HEK293 (cell line): ENCODE results near the gene TNS3.

Experiments
- CTCF ChIA-PET: fragments of 350-600 bp; formaldehyde crosslinking; extraction: SDS; loops from one replicate; lab custom pipeline; 2021; ENCODE audit warnings: antibody characterized with exemption; lab: Yijun Ruan, JAX
- POLR2A ChIA-PET: fragments of 300-600 bp; formaldehyde crosslinking; extraction: SDS; loops from one replicate; lab custom pipeline; 2020; ENCODE audit warnings: antibody characterized with exemption, inconsistent platforms; lab: Yijun Ruan, JAX
- H3K27ac ChIP-seq: fragments of 200-500 bp; sonication (Bioruptor generic); 2 replicates; pipeline ENCODE4 v1.5.1; 2014; ENCODE audit warnings: low read depth, low read length, control low read depth, inconsistent platforms; ENCODE audit errors: extremely low read depth
- H3K36me3 ChIP-seq, 2 experiments: fragments of 200-500 bp in 1 of 2; sonication (Bioruptor generic) in 1 of 2; 1 replicate in 1 of 2; 2 replicates in 1 of 2; pipeline ENCODE4 v1.5.1; 2014 to 2017; ENCODE audit warnings: inconsistent platforms in 2 of 2, low read length in 2 of 2; ENCODE audit not compliant: control insufficient read depth in 2 of 2, insufficient read depth in 1 of 2
- H3K4me1 ChIP-seq: fragments of 200-500 bp; sonication (Bioruptor generic); 2 replicates; pipeline ENCODE4 v1.5.1; 2014; ENCODE audit warnings: mild to moderate bottlenecking, low read length, inconsistent platforms; ENCODE audit not compliant: control insufficient read depth, insufficient read depth
- H3K4me3 ChIP-seq: 2 replicates; pipeline ENCODE4 v1.5.1; 2011; ENCODE audit warnings: low read depth, mild to moderate bottlenecking, control low read depth, low read length, moderate library complexity
- H3K9me3 ChIP-seq: fragments of 200-500 bp; sonication (Bioruptor generic); 2 replicates; pipeline ENCODE4 v1.5.1; 2014; ENCODE audit warnings: low read depth, low read length, inconsistent platforms; ENCODE audit not compliant: control insufficient read depth, insufficient read depth
- BCL11B ChIP-seq: fragments of 450-650 bp; formaldehyde crosslinking; IDR thresholded peaks from 2 replicates; pipeline ENCODE4 v1.5.1; 2016; ENCODE audit warnings: low read depth, missing biosample characterization, missing genetic modification characterization
- CTCF ChIP-seq: fragments of 450-650 bp; formaldehyde crosslinking; IDR thresholded peaks from 2 replicates; pipeline ENCODE4 v1.5.1; 2016; ENCODE audit warnings: missing biosample characterization, missing genetic modification characterization
- GFI1B ChIP-seq: fragments of 450-650 bp; formaldehyde crosslinking; IDR thresholded peaks from 2 replicates; pipeline ENCODE4 v1.5.1; 2016; ENCODE audit warnings: missing biosample characterization, missing genetic modification characterization
- KLF7 ChIP-seq: fragments of 450-650 bp; formaldehyde crosslinking; IDR thresholded peaks from 2 replicates; pipeline ENCODE4 v1.5.1; 2016; ENCODE audit warnings: missing biosample characterization, missing genetic modification characterization, borderline replicate concordance
- ZNF184 ChIP-seq: fragments of 450-650 bp; IDR thresholded peaks from 2 replicates; pipeline ENCODE4 v1.5.1; 2018; ENCODE audit warnings: missing biosample characterization, mild to moderate bottlenecking, missing genetic modification characterization
- ZNF26 ChIP-seq: fragments of 450-650 bp; formaldehyde crosslinking; IDR thresholded peaks from 2 replicates; pipeline ENCODE4 v1.5.1; 2016; ENCODE audit warnings: missing biosample characterization, missing genetic modification characterization
- ZNF280D ChIP-seq: fragments of 450-650 bp; formaldehyde crosslinking; IDR thresholded peaks from 2 replicates; pipeline ENCODE4 v1.5.1; 2016; ENCODE audit warnings: missing biosample characterization, missing genetic modification characterization
- ZNF37A ChIP-seq: fragments of 450-650 bp; IDR thresholded peaks from 2 replicates; pipeline ENCODE4 v1.5.1; 2018; ENCODE audit warnings: missing biosample characterization, missing genetic modification characterization
- ZNF48 ChIP-seq: fragments of 450-650 bp; formaldehyde crosslinking; IDR thresholded peaks from 2 replicates; pipeline ENCODE4 v1.5.1; 2016; ENCODE audit warnings: missing biosample characterization, missing genetic modification characterization
- ZNF558 ChIP-seq: fragments of 450-650 bp; formaldehyde crosslinking; IDR thresholded peaks from 2 replicates; pipeline ENCODE4 v1.5.1; 2016; ENCODE audit warnings: missing biosample characterization, missing genetic modification characterization
- ZNF560 ChIP-seq: fragments of 450-650 bp; formaldehyde crosslinking; IDR thresholded peaks from 2 replicates; pipeline ENCODE4 v1.5.1; 2017; ENCODE audit warnings: missing biosample characterization, missing genetic modification characterization, borderline replicate concordance
- ZNF600 ChIP-seq: fragments of 450-650 bp; formaldehyde crosslinking; IDR thresholded peaks from 2 replicates; pipeline ENCODE4 v1.5.1; 2016; ENCODE audit warnings: missing biosample characterization, missing genetic modification characterization
- ZNF621 ChIP-seq: fragments of 450-650 bp; formaldehyde crosslinking; IDR thresholded peaks from 2 replicates; pipeline ENCODE4 v1.5.1; 2017; ENCODE audit warnings: missing biosample characterization, missing genetic modification characterization
- ZNF639 ChIP-seq: fragments of 450-650 bp; formaldehyde crosslinking; IDR thresholded peaks from 2 replicates; pipeline ENCODE4 v1.5.1; 2016; ENCODE audit warnings: missing biosample characterization, missing genetic modification characterization
- ZXDB ChIP-seq: fragments of 450-650 bp; formaldehyde crosslinking; IDR thresholded peaks from 2 replicates; pipeline ENCODE4 v1.5.1; 2016; ENCODE audit warnings: missing biosample characterization, missing genetic modification characterization

Gene TNS3

GRCh38 chr7:47588704-47589225, 6.9 kb upstream of the TNS3 start:
- POLR2A ChIA-PET = no interaction called here
- Histone ChIP-seq H3K4me3 (no peak overlapping the region), H3K27ac (no peak overlapping the region), H3K4me1 (no peaks in the 10 kb centered on the region), H3K9me3 (no peaks in the 10 kb centered on the region), H3K36me3 (no peaks in the 10 kb centered on the region)
- CTCF ChIA-PET = interaction anchor here (1.2 kb wide), 1 partner anchor 178 kb away, joined by 3 read pairs; no protein-coding TSS in a partner anchor
- no peak for TF ChIP-seq ZNF560
- TF ChIP-seq CTCF = no peak
- no peak for TF ChIP-seq ZNF558 (tag by site-specific recombination)

GRCh38 chr7:47587976-47588375, 6.1 kb upstream of the TNS3 start:
- POLR2A ChIA-PET = no interaction called here
- TF ChIP-seq ZNF621 (tag by site-specific recombination) (no peak), ZNF280D (tag by site-specific recombination) (no peak), ZNF639 (no peak), ZNF184 (tag by site-specific recombination) (no peak), KLF7 (no peak), ZNF48 (tag by site-specific recombination) (no peak)
- TF ChIP-seq, all 188 proteins: peak for 0
- no peaks in the 10 kb centered on the region for H3K9me3 ChIP-seq
- no peaks in the 10 kb centered on the region for H3K4me1 ChIP-seq
- CTCF ChIA-PET = interaction anchor here (0.6 to 0.7 kb wide), 2 partner anchors 31 to 216 kb away, joined by 3 read pairs; no protein-coding TSS in a partner anchor
- H3K4me3 ChIP-seq = no peak overlapping the region
- no peaks in the 10 kb centered on the region for H3K36me3 ChIP-seq
- H3K27ac ChIP-seq = no peak overlapping the region

- no peak for TF ChIP-seq ZNF37A (tag by site-specific recombination)
- TF ChIP-seq GFI1B (tag by site-specific recombination) = no peak
- no peak for TF ChIP-seq ZXDB (tag by site-specific recombination)
- TF ChIP-seq ZNF600 (tag by site-specific recombination) = no peak
- TF ChIP-seq BCL11B (tag by site-specific recombination) = no peak
- no peak for TF ChIP-seq ZNF26 (tag by site-specific recombination)
- no peak overlapping the region for H3K4me3 ChIP-seq
- H3K36me3 ChIP-seq = no peaks in the 10 kb centered on the region
- H3K27ac ChIP-seq = no peak overlapping the region
- no peaks in the 10 kb centered on the region for H3K9me3 ChIP-seq
- ChIA-PET POLR2A (no interaction called here), CTCF (interaction anchor here (0.6 kb wide), 2 partner anchors 217 to 827 kb away, joined by 3 to 4 read pairs; no protein-coding TSS in a partner anchor)
- no peaks in the 10 kb centered on the region for H3K4me1 ChIP-seq
Measured at GRCh38 chr7:47587351-47587750, 5.4 kb upstream of the TNS3 start.
